ENCODE results near the gene HGS.
"Not testable (repeated sequence)": the region's sequence is repeated elsewhere in the genome, so short reads cannot be mapped to it uniquely, and the experiment has no call there.

Gene HGS

DNA sequence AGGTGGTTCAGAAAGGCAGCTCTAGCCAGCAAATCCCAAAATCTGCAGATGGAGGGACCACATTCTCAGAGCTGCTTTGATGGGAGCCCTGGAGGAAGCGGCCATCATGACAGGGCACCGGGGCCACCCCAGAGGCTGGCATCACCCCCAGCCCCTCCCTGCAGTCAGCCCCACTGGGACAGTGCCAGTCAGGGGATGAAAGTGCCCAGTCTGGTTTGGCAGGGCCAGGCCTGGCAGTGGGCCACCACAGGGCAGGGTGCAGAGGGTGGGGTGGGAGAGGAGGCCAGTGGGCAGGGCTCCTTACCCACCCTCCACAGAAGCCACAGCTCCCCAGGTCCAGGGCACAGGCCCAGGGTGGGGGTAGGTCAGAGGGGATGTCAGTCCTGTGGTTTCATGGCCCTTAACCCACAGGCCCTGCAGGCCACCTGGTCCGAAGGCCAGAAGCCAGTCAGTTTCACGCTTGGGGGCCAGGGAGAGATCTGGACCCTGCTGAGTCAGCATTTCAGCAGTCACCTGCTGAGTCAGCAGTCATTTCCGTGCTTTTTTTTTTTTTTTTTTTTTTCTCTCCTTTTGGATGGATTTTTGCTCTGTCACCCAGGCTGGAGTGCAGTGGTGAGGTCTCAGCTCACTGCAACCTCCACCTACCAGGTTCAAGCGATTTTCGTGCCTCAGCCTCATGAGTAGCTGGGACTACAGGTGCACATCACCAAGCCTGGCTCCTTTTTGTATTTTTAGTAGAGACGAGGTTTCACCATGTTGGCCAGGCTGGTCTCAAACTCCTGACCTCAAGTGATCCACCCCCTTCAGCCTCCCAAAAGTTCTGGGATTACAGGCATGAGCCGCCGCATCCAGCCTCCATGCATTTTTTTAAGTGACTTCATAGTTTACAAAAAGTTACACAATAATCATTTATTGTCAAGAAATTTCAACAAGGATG, 38.6 kb downstream of the HGS start:
- DNase-seq = no peak

DNA sequence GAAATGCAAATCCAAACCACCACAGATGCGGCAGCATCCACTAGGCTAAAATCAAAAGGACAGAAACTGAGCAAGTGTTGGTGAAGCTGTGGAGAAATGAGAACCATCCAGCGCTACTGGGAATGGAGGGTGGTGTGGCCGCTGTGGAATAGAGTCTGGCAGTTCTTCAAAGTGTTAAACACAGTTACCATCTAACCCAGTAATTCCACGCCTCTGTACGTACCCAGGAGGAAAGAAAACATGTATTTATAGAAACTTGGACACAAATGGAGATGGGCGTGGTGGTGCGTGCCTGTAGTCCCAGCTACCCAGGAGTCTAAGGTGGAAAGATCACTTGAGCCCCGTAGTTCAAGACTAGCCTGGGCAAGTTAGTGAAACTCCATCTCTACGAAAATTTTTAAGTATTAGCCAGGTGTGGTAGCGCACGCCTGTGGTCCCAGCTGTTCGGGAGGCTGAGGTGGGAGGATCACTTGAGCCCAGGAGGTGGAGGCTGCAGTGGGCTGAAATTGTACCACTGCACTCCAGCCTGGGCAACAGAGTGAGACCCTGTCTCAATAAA, 39.9 kb downstream of the HGS start:
- DNase-seq = no peak

DNA sequence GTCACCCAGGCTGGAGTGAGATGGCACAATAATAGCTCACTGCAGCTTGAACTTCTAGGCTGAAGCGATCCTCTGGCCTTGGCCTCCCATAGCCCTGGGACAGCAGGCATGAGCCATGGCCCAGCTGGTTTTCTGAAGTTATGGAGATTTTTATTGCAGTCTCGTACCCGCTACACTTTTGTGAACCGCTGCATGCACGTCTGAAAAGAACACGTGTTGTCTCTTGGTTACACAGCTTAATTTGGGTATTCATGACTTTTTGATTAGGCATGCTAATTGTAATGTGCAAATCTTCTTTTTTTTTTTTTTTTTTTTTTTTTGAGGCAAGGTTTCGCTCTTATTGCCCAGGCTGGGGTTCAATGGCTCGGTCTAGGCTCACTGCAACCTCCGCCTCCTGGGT, 41.6 kb downstream of the HGS start:
- no peak for DNase-seq

DNA sequence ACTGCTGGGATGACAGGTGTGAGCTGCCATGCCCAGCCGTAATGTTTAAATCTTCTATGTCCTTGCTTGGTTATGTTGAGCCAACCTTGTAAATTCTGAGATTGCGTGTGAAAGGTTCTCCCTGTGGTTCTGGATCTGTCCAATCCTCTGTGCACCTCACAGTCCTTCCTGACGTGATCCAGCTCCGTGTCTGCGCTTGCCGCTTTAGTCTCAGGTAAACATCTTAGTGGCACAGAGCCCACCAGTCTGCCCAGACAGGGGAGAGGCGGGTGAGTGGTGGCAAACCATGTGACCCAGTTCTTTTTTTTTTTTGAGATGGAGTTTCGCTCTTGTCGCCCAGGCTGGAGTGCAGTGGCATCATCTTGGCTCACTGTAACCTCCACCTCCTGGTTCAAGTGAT, 42.2 kb downstream of the HGS start:
- no peak for DNase-seq

DNA sequence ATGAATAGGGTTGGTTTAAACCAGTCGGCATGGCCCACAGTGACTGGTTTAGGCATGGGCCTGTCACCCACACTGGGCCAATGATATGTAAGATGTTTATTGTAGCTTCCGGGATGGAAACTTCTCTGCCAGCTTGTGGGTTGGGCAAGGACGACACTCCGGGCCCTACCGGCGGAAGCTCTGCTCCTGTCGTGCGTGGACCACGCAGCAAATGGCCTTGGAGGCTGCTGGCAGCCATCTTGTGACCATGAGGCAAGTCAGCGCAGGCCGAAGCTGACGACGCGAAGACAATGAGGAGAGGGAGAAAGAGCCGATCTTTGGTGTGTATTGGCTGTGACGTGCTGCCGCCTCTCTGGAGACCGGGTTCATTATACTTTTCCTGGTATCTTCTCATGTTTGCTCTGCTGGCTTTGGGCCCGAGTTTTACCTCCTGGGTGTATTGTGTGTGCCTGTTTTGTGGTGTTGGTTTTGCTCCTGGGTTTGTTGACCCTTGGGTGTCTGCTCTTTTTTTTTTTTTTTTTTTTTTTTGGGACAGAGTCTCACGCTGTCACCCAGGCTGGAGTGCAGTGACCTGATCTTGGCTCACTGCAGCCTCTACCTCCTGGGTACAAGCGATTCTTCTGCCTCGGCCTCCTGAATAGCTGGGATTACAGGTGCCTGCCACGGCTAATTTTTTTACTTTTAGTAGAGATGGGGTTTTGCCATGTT, 43.7 kb downstream of the HGS start:
- no peak for DNase-seq

DNA sequence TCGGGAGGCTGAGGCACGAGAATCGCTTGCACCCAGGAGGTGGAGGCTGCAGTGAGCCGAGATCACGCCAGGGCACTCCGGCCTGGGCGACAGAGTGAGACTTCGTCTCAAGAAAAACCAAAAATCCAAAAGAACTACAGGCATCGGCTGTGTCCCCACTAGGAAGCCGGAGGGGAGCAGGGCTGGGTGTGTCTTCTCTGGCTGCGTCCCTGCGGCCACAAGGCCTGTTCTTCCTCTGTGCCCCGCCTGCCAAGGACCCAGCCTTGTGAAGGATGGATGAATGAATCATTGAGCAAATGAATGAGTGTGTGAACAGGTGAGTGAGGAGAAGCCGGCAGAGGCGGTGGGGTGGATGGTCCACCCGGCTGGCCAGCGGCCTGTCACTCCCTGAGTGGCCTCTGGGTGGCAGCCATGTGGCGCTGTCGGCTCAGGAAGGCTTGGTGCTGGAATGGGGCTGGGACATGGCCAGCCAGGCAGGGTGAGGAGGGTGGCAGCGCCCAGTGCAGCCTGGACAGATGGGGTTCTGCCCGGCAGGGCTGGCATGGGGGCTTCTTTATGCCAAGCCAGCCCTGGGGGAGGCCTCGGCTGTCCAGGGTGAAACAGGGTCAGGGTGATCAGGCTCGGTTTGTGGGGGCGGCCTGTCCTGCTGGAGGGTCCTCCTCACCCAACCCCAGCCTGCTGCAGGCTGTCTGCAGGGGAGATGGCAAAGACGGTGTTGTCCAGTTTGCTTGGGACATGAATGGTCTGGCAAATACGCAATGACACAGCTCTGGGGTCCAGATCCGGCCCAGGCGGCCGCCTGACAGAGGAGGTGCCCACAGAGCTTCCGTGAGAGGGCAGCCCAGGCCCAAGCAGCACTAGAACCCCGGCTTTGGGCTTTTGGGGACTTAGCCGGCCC, 49.9 kb downstream of the HGS start:
- peak; percentile 57 to 60 for DNase-seq

DNA sequence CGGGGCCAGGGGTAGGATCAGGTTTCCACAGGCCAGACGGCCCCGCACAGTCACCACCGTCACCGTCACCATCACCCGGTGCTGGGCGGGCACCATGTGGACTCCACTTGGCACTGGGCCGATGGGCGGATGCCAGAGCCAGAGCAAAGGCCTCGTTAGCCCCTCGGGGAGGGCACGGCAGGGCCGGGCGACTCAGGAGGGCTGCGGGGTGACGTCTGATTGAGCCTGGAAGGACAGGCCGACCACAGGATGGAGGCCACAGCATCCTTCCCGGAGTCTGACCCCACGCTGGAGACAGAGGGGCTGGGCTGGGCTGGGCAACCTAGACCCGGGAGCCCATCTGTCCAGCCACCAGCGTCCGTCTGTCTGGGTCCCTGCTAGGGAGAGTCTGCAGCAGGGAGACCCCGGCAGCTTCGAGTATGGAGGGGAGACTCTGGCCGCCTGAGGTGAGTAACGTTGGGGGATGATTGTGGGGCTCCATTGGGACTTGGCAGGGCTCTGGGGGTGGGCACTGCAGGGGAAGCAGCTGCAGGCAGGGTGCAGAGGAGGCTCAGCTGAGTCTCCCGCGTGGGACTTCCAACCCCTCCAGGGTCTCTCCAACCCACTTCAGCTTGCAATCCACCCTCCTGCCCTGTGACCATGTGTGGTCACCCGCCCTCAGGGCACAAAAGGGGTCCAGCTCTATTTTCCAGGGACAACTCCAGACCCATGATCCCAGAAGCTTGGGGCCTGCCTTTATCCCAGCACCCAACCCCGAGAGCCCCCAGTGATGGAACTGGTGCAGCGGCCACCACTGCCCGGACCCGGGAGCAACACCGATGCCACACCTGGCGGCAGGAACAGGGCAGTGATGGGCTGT, 50.8 kb downstream of the HGS start:
- DNase-seq = no peak

DNA sequence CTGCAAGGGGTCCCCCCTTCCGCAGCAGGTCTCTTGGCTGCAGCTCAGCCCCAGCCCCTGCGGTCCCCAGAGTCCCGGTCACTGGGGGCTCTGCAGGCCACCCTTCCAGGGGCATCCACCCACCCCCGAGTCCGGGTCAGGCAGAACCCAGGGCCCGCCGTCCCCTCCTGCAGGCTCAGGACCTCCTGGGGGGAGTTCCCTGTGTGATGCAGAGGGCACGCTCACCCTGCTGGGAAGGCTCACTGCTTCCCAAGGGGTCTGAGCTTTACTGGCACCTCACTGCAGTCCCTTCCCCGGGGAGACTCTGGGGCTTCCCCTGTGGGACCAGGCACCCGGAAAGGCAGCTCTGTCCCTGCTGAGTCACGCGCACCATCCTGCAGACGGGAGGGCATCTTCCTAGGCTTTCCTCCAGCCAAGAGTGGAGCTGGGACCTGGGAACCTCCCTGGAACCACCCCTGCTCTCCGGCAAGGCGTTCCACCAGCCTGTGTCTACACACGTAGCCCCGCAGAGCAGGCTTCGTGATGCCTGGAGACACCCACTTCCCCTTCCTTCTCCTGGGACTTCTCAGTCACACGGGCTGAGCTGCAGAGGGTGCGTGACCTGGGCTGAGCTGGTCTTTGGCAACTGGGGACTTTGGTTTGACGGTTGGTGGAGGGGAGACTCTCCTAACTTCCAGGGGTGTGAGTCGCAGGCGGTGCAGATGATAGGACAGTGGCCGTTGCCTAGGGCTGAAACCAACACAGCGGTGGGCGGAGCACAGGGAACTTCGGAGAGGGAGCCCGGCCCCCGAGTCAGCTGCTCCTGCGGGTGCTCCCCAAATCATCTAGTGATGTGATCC, 51.7 kb downstream of the HGS start:
- DNase-seq = no peak

DNA sequence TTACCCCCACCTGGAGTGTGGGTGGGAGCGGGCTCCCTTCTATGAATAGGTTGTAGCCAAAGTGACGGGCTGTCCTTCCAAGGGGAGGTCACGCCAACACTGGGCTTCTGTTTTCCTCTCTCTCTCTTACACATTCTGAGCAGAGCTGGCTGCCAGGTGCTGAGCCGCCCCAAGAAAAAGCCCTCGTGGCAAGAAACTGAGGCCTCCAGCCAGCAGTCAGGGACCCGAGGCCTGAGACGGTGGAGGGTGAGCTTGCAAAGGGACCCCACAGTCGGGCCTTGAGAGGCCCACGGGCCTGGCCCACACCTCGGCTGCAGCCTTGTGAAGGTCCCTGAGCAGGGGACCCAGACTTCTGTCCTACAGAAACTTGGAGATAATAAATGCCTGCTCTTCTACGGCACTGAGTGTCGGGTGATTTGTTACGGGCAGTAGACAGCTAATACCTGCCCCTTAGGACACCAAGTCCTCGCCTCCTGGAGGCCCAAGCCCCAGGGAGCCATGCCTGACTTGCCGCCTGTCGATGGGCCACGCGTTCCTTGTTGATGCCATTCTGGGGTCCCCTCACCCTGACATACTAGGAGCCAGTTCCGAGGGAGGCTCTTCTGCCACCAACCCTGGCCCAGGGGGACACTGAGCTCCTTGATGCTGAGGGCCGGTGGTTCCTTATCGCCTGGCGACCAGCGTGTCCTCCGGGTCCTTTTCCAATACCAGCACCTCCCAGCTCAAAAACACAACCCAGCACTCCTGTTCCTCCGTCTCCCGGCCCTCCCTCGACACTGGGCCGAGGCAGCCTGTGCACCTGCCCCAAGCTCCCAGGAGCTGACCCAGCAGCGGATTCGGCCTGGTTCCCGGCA, 54.4 kb downstream of the HGS start:
- no peak for DNase-seq

DNA sequence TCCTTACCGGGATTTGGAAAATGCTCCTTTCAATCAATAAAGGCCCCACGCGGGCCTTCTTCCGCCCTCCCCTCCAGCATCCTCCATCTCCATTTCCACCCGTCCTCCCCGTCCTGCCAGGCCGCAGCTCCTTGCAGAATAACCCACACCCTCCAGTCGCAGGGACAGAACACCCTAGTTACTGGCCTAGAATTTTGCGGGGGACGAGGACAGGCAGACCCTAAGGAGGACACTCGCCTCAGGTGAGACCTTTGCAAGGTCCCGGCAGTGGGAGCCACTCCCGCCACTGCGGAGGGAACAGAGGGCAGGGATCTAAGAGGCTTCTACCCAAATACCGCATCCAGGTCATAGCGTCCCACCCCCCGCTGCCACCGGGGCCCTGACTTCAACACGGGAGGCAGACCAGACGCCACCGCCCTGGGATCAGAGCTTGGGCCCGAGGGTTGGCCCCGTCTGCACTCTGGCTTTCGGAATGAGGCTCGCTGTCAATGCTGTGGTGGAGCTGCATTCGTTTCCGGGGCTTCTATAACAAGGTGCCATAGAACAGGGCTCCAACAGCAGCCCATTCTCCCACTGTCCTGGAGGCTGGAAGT, 55.1 kb downstream of the HGS start:
- DNase-seq = no peak

DNA sequence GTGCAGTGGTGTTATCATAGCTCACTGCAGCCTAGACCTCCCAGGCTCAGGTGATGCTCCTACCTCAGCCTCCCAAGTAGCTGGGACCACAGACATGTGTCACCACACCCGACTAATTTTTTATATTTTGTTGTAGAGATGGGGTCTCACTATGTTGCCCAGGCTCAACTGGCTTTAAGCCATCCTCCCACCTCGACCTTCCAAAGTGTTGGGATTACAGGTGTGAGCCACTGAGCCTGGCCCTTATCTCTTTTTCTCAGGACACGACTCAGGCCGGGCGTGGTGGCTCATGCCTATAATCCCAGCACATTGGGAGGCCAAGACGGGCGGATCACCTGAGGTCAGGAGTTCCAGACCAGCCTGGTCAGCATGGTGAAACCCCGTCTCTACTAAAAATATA, 55.8 kb downstream of the HGS start:
- not testable (repeated sequence) for DNase-seq

DNA sequence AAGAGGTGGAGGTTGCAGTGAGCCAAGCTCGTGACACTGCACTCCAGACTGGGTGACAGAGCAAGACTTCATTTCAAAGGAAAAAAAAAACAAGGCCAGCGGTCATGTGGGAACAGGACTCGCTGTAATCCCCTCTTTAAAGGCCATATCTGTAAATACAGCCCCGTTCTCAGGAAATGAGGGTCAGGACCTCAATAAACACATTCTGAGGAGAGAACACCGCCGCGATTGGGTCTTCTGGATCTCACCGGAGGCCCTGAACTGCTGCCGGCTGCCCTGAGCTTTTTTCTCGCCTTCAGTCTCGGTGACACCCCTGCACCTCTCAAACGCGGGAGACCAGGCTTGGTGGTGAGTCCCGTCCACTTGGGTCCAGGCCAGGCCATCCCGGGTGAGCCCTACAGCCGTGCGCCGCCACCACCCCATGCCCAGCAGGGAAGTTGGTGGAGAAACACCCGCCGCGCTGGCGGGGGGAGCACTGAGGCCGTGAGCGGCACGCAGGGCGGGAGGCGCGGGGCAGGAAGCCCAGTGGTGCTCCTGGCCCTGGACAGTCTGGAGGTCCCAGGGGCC, 56.7 kb downstream of the HGS start:
- DNase-seq = no peak

DNA sequence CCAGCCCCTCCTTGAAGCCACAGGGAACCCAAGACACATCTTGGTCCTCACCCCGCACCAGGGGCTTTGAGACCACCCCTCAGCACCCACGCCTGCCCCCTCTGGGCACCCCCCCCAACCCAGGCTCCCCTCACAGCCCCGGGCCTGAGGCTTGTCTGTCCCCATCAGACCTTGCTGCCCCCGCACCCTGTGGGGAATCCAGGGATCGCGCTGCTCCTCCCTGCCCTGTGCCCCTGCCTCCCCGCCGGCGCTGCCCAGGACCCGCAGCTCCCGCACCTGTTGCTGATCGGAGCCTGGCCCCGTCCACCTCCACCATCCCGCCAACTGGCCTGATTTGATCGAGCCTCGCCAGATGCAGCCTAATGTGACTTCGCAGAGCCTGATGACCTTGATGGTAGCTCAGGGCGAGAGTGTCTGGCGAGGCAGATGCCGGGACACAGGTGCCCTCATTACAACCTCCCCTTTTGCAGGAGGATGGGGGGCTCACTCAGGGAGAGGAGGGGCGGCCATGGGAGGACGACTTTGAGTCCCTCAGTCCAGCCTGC, 57.3 kb downstream of the HGS start:
- DNase-seq = no peak

DNA sequence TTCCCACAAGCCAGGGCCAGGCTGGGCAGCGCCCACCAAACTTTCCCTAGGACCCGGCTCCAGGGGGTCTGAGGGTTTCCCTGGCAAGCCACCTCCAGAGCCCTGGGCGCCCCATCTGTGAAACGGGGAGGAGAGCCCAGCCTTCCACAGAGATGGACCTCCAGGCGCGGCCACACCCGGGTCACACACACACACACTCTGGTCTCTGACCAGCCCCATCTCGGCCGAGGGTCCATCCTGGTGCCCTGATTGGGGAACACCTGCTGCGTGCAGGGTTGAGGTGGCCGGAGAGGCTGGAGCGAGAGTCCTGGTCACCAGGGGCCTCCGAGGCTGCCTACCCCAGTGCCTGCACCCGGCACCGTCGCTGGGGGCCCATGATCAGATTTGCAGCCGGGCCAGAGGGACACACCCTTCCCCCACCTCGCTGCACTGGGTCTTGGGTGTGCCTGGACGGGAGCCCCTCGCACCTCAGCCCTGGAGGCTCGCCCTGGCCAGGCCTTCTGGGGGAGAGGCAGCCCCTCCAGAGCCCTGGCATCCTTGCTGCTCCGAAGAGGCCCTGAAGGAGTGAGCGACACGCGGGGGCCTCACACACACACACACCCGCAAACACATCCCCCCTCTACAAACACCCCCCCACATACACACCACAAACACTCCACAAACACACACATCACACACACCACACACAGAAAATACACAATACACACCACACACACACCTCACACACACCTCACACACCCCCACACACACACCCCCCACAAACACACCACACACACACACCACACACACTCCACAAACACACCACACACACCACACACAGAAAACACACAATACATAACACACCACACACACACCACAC, 58.0 kb downstream of the HGS start:
- DNase-seq = no peak

Data from activated CD4-positive, alpha-beta T cell treated with anti-CD3 and anti-CD28 coated beads for 4 hours (primary cell).